Fibroblast of skin of left quadriceps (primary cell): ENCODE measurements around the gene TMEM127.

Source experiments
- DNase-seq, 2 experiments: peaks; one replicate each; pipeline ENCODE4 v3.0.0-alpha.2; 2013; ENCODE audit warnings: low read depth in 2 of 2

Gene TMEM127

GRCh38 chr2:96205888-96206287 is 59.9 kb downstream of the TMEM127 start:
- DNase-seq = no peak

- DNase-seq = no peak
Measured at GRCh38 chr2:96204836-96205624, 60.8 kb downstream of the TMEM127 start.

- no peak for DNase-seq
Measured at GRCh38 chr2:96203130-96204028, 62.4 kb downstream of the TMEM127 start.

GRCh38 chr2:96202152-96202854 is 63.5 kb downstream of the TMEM127 start:
- DNase-seq = peak; percentile 40 to 41

- DNase-seq = no peak
Measured at GRCh38 chr2:96201338-96201737, 64.5 kb downstream of the TMEM127 start.

- no peak for DNase-seq
Measured at GRCh38 chr2:96198921-96199320, 66.9 kb downstream of the TMEM127 start.
